Mammary epithelial cell (primary cell): ENCODE data around the gene WDTC1.

Experiments used
- EZH2 ChIP-seq: IDR thresholded peaks from 2 replicates; pipeline ENCODE4 v1.6.1; 2012; ENCODE audit warnings: low read length, inconsistent platforms, borderline replicate concordance
- TF ChIP-seq, protein P1 (sequence below), 2 donors: IDR thresholded peaks in 1 of 2; conservative IDR thresholded peaks in 1 of 2; 2 replicates each; pipeline ENCODE4 v1.5.1; 2011 to 2012; ENCODE audit warnings: inconsistent platforms in 2 of 2, low read length in 2 of 2, mild to moderate bottlenecking in 2 of 2, control low read depth in 1 of 2, low read depth in 1 of 2; ENCODE audit not compliant: insufficient read depth in 1 of 2; ENCODE audit errors: extremely low read depth in 1 of 2

DNA sequence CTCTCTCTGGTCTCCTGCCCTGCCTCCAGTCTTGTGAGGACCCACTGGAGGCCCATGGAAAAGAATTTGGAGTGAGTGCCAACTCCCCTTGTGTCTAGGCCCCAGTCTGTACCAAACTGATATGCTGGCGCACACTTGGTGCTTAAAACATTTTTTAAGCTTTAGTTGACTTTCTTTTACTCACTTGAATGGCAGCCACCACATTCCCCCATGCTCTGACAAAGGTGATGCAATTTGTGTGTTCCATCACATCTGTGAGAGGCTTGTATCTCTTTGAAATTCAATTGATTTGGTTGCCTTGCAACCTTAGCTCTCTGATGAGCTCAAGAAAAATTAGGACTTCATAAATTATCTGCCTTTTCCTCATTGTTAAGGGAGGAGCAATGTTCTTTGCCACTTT is 30.5 kb upstream of the WDTC1 start:
- TF ChIP-seq, protein P1, sequence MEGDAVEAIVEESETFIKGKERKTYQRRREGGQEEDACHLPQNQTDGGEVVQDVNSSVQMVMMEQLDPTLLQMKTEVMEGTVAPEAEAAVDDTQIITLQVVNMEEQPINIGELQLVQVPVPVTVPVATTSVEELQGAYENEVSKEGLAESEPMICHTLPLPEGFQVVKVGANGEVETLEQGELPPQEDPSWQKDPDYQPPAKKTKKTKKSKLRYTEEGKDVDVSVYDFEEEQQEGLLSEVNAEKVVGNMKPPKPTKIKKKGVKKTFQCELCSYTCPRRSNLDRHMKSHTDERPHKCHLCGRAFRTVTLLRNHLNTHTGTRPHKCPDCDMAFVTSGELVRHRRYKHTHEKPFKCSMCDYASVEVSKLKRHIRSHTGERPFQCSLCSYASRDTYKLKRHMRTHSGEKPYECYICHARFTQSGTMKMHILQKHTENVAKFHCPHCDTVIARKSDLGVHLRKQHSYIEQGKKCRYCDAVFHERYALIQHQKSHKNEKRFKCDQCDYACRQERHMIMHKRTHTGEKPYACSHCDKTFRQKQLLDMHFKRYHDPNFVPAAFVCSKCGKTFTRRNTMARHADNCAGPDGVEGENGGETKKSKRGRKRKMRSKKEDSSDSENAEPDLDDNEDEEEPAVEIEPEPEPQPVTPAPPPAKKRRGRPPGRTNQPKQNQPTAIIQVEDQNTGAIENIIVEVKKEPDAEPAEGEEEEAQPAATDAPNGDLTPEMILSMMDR (conservative IDR thresholded peaks at IDR 0.05 in 1 of 2, IDR thresholded peaks at IDR 0.05 in 1 of 2; ENCODE audit: extremely low read depth in 1 of 2, insufficient read depth in 1 of 2, low read depth in 1 of 2, low read length in 2 of 2), result no peak
- TF ChIP-seq EZH2, result no peak
